ENCODE data around the gene AGPAT1. TPM values are rescaled to one million over a fixed set of nuclear protein-coding genes. Genes with fewer than 3 reads are reported as not detected.
A peak's percentile ranks its signal among the peaks of the same experiment; 100 is the strongest.

AGPAT1 gene
- polyA plus RNA-seq, 1 donor (not counting 4 experiments of a cell fraction or from before 2014, with no cell fraction given), result 46.4 TPM

GRCh38 chr6:32196682-32197616 lies 21.1 kb upstream of the AGPAT1 start:
- Histone ChIP-seq H3K36me3 (ENCODE audit: control insufficient read depth in 2 of 2, extremely low read depth in 1 of 2, insufficient read depth in 2 of 2, low read length in 2 of 2) (no peaks in the 10 kb centered on the region), H4K20me1 (ENCODE audit: control insufficient read depth, extremely low read depth, insufficient read depth, low read length) (no peaks in the 10 kb centered on the region), H3K4me3 (ENCODE audit: control insufficient read depth in 2 of 3, extremely low read depth in 1 of 3, insufficient read depth in 2 of 3, low read depth in 1 of 3, low read length in 3 of 3) (peak overlapping the region; percentile 54 to 91 (median 72)), H3K79me2 (ENCODE audit: control insufficient read depth, insufficient read depth, low read length) (no peaks in the 10 kb centered on the region), H3K9ac (ENCODE audit: control insufficient read depth, extremely low read depth, insufficient read depth, low read length) (peak overlapping the region; percentile 97), H3K9me1 (ENCODE audit: control insufficient read depth, extremely low read depth, insufficient read depth, low read length) (no peaks in the 10 kb centered on the region), H3K4me2 (ENCODE audit: control insufficient read depth, extremely low read depth, insufficient read depth, low read depth, low read length) (peak overlapping the region; percentile 100), H3K4me1 (ENCODE audit: control insufficient read depth, extremely low read depth, insufficient read depth, low read length) (peaks cover 25% of the 10 kb centered on the region), H3K27ac (ENCODE audit: control insufficient read depth, insufficient read depth, low read length) (peak overlapping the region; percentile 96), H3K9me3 (ENCODE audit: control insufficient read depth, low read depth, low read length) (no peaks in the 10 kb centered on the region), H3K27me3 (ENCODE audit: control insufficient read depth, extremely low read depth, insufficient read depth, low read length) (no peaks in the 10 kb centered on the region), H2AFZ (ENCODE audit: control insufficient read depth, low read length) (peak overlapping the region; percentile 52)
- FAIRE-seq (no peak), DNase-seq (ENCODE audit: low read depth, low spot score) (no peak)
- TF ChIP-seq CTCF (optimal IDR thresholded peaks at IDR 0.05 in 1 of 3, IDR thresholded peaks at IDR 0.05 in 1 of 3, conservative IDR thresholded peaks at IDR 0.05 in 1 of 3; ENCODE audit: extremely low read depth in 1 of 3, insufficient read depth in 2 of 3, low read length in 3 of 3) (no peak), EZH2 (IDR thresholded peaks at IDR 0.05; ENCODE audit: low read length) (no peak)
- dilution Hi-C loops (cut with MboI; ENCODE audit: extremely low pct_ligation_motif_present, low sequenced_read_pairs), result no loop called here

GRCh38 chr6:32195902-32196681 lies 20.2 kb upstream of the AGPAT1 start:
- TF ChIP-seq EZH2 (IDR thresholded peaks at IDR 0.05; ENCODE audit: low read length) (no peak), CTCF (optimal IDR thresholded peaks at IDR 0.05 in 1 of 3, IDR thresholded peaks at IDR 0.05 in 1 of 3, conservative IDR thresholded peaks at IDR 0.05 in 1 of 3; ENCODE audit: extremely low read depth in 1 of 3, insufficient read depth in 2 of 3, low read length in 3 of 3) (no peak)
- dilution Hi-C loops (cut with MboI; ENCODE audit: extremely low pct_ligation_motif_present, low sequenced_read_pairs), result no loop called here
- peak overlapping the region; percentile 54 to 91 (median 72) for H3K4me3 ChIP-seq (ENCODE audit: control insufficient read depth in 2 of 3, extremely low read depth in 1 of 3, insufficient read depth in 2 of 3, low read depth in 1 of 3, low read length in 3 of 3)
- H3K4me2 ChIP-seq (ENCODE audit: control insufficient read depth, extremely low read depth, insufficient read depth, low read depth, low read length), result peak overlapping the region; percentile 100
- peak overlapping the region; percentile 96 for H3K27ac ChIP-seq (ENCODE audit: control insufficient read depth, insufficient read depth, low read length)
- DNase-seq (ENCODE audit: low read depth, low spot score) (no peak), FAIRE-seq (no peak)
- H3K9ac ChIP-seq (ENCODE audit: control insufficient read depth, extremely low read depth, insufficient read depth, low read length), result peak overlapping the region; percentile 97
- no peaks in the 10 kb centered on the region for H4K20me1 ChIP-seq (ENCODE audit: control insufficient read depth, extremely low read depth, insufficient read depth, low read length)
- H3K36me3 ChIP-seq (ENCODE audit: control insufficient read depth in 2 of 2, extremely low read depth in 1 of 2, insufficient read depth in 2 of 2, low read length in 2 of 2), result no peaks in the 10 kb centered on the region
- H3K27me3 ChIP-seq (ENCODE audit: control insufficient read depth, extremely low read depth, insufficient read depth, low read length), result no peaks in the 10 kb centered on the region
- H3K79me2 ChIP-seq (ENCODE audit: control insufficient read depth, insufficient read depth, low read length), result no peaks in the 10 kb centered on the region
- H3K9me3 ChIP-seq (ENCODE audit: control insufficient read depth, low read depth, low read length), result no peaks in the 10 kb centered on the region
- no peaks in the 10 kb centered on the region for H3K9me1 ChIP-seq (ENCODE audit: control insufficient read depth, extremely low read depth, insufficient read depth, low read length)
- peaks cover 25% of the 10 kb centered on the region for H3K4me1 ChIP-seq (ENCODE audit: control insufficient read depth, extremely low read depth, insufficient read depth, low read length)
- peak overlapping the region; percentile 52 for H2AFZ ChIP-seq (ENCODE audit: control insufficient read depth, low read length)

Data from keratinocyte (primary cell).